SW 1271 (cell line): ENCODE measurements around the gene RAPGEF1.
"Not testable (repeated sequence)": the region's sequence is repeated elsewhere in the genome, so short reads cannot be mapped to it uniquely, and the experiment has no call there.

Source experiments
- DNase-seq, 2 experiments: peaks; one replicate each; lab custom pipeline; 2025; lab: John Stamatoyannopoulos, UW

Gene RAPGEF1

DNA sequence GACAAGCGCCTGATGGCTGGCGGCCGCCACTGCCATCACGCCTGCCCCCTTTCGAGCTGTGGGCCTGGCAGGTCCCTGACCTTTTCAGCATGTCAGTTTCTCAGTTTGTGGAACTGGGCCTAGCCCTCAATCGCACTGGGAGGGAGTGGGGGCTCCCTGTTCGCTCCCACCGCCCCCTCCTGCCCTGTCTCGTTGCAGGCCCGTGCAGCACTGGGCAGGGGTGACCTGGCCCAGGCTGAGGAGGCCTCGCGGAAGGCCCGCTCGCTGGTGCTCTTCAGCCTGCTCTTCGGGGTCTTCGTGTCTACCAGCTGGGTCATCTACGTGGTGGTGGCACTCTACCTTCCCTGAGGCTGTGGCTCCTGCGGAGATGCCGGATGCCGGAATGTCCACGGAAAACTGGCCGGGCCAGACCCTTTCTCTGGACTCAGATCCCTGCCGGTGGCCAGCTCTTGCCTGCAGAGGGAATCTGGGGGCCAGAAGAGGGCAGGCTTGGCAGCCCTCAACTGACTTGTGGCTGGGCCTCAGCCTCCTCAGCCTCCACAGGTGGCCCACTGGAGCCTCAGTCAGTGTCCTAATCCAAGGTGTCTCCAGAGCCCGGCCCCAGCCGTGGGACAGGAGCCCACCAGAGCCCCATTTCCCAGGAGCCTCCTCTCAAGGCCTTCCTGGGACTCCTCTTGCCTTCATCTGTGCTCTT, 181.9 kb downstream of the RAPGEF1 start:
- DNase-seq = no peak

DNA sequence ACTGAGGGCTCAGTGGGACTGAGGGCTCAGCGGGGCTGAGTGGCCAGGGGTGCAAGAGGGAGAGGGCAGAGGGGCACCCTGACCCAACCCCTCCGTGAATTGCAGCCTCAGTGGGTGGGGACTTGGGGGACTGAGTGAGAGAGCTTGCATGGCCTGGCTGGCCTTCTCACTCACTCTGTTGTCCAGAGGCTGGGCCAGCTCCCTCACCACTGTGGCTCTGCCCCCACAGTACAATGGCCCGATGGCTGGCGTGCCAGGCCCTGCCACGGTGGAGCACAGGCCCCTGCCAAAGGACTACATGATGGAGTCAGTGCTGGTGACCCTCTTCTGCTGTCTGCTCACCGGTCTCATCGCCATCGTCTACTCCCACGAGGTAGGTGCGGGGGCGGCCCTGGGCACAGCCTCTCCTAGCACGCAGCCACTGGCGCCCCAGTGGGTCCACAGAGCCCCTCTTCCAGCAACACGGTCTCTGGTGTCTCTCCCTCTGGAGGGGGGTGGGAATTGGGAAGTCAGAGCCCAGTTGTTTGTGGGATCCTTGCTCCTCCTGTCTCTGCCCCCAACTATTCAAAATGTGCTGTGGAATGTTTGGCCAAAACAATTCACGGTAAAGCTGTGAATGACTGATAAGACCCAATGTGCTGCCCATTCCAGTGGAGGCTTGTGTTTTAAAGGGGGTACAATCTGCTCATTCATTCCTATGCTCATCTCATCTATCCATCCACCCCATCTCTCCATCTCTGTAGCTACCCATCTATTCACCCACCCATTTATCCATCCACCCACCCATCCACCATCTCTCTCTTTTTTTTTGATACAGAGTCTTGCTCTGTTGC, 183.8 kb downstream of the RAPGEF1 start:
- DNase-seq = no peak

DNA sequence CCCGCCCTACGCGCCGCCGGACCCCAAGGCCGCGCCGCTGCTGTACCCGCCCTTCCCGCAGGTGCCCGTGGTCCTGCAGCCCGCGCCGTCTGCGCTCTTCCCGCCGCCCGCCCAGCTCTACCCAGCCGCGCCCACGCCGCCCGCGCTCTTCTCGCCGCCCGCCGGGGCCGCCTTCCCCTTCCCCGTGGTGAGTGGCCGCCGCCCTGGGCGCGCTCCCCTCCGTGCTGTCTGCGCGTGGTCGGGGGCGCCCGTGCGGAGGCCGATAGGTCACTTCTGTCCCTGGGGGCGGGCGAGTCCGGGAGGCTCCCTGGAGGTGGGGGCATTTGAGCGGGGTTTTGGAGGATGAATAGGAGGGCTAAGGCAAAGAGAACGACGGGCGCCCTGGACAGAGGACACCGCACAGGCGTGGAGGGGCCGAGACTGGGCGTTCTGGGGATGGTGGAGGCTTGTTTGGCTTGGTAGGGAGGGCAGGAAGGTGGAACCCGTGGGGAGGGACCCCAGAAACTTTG, 185.0 kb downstream of the RAPGEF1 start:
- no peak for DNase-seq

DNA sequence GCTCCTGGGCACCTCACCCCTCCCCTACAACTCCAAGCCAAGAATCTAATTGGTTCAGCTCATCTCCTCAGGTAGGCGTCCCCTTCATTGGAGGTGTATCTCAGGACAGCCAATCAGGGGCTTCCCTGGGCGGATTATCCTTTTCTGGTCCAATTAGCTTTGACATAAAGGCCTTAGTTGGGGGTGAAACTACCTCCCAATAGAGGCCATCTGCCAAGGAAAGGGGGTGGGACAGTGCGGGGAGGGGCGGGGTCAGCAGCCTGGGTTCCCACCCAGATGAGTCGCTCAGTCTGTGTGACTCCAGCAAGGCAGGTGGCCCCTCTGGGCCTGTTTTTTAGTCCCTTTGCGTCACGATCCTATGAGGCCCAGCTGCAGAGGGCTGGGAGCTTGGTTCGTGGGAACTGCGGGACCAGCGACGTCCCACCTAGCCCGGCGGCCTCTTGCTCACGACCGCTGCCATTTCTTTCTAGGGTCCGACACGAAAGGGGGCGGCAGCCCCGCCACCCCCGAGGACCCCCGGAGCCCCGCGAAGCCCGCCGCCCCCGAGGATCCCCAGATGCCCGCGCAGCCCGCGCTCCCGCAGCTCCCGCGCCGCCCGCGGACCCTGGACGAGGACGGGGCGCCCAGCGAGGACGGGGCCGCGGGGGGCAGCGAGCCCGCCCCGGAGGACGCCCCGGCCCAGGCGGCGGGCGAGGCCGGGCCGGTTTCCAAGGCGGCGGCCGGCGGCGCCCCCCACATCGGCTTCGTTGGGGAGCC, 185.6 kb downstream of the RAPGEF1 start:
- no peak for DNase-seq

DNA sequence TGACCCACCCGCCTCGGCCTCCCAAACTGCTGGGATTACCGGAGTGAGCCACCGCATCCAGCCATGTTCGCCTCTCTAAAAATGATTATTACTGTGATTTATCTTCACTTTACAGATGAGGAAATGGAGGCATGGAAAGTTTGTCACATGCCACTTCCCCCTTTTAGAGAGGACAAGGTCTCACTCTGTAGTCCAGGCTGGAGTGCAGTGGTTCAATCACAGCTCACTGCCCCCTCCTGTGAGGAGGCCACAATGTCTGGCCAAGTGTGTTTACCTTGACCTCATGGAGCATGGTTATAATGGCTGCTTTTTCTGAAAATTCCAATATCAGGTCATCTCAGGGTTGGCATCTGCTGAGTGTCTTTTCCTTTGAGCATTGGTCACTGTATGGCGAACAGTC, 187.8 kb downstream of the RAPGEF1 start:
- DNase-seq = no peak

DNA sequence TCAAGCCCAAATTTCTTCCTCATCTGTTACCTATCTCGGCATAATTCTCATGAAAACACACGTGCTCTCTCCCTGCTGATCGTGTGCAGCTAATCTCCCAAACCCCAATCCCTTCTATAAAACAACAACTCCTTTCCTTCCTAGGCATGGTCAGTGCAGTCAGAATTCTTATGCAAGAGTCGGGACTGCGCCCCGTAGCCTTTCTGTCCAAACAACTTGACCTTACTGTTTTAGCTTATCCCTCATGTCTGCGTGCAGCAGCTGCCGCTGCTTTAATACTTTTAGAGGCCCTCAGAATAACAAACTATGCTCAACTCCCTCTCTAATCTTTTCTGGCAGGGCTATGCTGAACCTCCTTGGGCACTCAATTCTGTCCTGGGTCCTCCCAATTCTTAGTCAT, 189.4 kb downstream of the RAPGEF1 start:
- DNase-seq = not testable (repeated sequence)

DNA sequence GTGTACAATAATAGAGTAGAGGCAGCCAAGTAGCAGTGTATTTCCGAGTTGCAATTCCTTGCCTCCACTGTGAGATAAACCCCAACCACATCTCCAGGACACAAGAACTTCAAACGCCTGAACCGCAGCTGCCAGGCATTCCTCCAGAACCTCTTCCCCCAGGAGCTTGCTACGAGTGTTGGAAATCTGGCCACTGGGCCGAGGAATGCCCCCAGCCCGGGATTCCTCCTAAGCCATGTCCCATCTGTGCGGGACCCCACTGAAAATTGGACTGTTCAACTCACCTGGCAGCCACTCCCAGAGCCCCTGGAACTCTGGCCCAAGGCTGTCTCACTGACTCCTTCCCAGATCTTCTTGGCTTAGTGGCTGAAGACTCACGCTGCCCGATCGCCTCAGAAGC, 190.7 kb downstream of the RAPGEF1 start:
- not testable (repeated sequence) for DNase-seq

DNA sequence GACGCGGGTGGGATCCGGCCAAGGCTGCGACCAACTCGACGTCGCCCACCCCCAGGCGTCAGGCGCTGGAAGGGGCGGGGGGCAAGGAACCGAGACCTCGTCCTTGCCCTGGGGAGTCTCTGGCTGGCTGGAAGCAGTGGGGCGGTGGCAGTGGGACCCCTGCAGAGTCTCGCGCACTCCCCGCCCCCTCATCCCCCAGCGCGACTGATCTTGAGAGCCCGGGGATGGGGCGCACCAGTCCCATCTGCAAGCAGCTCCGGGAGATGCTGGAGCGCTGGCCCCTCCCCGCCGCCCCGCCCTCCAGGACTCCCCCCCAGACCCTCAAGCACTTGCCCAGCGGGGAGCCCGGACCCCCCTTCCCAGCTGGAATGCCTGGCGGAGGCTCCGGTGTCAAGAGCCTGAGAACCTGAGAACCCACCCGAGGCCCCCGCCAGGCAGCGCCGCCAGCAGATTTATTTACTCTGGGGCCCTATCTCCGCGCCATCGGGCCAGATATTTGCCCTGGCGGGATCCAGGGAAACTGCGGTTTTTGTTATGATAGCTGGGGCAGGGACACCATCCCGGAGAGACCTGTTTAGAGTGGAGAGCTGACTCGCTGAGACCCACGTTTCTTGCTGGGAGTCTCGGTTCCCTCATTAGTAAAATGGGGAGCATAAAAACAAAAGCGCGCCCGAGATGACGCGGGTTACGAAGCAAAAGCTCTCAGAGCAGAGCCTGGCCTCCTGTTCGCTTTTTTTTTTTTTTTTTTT, 193.4 kb downstream of the RAPGEF1 start:
- no peak for DNase-seq

DNA sequence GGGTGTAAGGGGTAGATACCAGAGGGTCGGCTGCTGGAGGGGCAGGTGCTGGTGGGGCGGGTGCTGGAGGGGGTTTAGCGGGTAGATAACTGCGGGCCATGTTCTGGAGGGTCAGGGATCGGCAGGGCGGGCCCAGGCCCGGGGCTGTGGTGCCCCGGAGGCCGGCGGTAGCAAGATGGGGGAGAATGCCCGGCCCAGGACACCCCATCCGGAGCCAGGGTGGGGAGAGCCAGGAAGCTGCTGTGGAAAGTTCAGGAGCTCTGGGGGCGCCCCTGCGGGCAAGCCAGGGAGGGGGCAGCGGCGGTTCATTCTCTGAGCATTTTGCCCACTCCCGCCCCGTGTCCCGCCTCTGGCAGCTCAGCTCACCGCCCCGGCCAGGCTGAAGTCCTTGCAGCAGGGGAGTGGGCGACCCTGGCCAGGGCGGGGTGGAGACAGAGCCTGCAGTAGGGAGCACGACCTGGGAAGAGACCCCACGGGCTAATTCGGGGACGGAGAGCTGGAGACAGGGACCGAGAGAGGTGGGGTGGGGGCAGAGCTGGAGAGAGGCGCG, 194.0 kb downstream of the RAPGEF1 start:
- no peak for DNase-seq

DNA sequence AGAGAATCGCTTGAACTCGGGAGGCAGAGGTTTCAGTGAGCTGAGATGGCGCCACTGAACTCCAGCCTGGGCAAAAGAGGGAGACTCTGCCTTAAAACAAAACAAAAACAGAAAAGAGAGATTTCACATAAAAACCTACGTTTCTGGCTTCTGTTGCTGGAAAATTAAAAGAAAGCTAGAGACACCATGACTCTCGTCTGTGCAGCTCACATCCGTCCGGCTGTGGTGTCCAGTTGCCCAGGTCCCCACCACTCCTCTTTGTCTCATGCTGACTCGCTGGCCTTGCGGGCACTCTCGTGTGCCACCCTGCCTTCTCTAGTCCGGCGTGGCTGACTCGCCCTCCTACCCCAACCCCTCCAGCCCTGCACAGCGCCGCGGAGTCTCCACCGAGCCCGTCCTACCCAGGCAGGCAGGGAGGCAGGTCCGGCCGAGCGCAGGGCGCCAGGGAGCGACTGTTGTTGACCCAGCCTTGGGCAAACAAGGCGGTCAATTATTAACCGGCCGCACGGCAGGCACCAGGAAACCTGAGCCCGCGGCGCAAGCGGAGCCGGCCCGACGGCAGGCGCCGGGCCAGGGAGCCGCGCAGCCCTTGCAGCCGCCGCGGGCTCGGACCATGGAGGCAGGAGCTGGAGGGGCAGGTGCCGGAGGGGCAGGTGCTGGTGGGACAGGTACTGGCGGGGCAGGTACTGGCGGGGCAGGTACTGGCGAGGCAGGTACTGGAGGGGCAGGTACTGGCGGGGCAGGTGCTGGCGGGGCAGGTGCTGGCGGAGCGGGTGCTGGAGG, 194.7 kb downstream of the RAPGEF1 start, which contains the start of gene PRRT1B:
Gene PRRT1B, plus strand, starts transcription at position 521 of the 783 bp plus-strand sequence. Its CDS starts 93 bp downstream, at position 614.
- no peak for DNase-seq

DNA sequence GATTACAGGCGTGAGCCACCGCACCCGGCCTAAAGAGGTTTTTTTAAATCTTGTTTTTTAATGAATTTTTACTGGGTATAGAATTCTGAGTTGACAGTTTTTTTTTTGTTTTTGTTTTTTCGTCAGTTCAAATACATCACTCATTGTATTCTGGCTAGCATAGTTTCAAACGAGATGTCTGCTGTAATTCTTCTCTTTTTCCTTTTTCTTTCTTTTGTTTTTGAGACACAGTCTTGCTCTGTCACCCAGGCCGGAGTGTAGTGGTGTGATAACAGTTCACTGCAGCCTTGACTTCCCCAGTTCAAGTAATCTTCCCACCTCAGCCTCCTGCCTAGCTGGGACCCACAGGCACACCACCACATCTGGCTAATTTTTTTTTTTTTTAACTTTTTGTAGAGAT, 196.7 kb downstream of the RAPGEF1 start:
- no peak for DNase-seq

DNA sequence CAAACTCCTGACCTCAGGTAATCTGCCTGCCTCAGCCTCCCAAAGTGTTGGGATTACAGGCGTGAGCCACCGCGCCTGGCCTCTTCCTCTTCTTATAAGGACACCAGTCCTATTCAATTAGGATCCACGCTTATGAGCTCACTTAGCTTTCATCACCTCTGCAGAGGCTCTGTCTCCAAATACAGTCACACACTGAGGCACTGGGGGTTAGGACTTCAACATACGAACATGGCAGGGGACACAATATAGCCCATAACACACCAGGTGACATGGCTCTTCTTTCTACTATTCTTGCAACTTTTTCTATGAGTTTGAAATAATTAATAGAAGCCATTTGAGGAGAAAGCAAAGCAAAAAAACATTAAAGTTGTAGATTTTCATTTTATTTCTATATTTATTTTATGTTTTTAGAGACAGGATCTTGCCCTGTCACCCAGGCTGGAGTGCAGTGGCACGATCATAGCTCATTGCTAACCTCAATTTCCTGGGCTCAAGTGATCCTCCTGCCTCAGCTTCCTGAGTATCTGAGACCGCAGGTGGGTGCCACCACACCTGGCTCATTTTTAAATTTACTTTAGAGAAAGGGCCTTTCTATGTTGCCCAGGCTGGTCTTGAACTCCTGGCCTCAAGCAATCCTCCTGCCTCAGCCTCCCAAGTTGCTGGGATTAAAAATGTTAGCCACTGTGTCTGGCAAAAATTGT, 200.5 kb downstream of the RAPGEF1 start:
- no peak for DNase-seq

DNA sequence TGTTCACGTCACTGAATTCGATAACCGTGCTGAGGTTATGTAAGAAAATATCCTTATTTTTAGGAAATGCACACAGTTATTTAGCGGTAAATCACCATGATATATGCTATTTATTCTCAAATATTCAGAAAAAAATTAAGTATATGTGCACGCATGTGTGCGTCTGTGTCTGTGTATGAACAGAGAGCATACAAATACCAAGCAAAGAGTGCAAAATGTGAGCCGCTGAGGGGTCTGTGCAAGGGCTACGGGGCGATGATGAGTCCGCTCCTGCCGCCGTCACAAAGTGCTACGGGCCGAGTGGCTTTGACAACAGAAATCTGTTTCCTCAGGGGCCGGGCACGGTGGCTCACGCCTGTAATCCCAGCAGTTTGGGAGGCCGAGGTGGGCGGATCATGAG, 201.9 kb downstream of the RAPGEF1 start:
- no peak for DNase-seq

DNA sequence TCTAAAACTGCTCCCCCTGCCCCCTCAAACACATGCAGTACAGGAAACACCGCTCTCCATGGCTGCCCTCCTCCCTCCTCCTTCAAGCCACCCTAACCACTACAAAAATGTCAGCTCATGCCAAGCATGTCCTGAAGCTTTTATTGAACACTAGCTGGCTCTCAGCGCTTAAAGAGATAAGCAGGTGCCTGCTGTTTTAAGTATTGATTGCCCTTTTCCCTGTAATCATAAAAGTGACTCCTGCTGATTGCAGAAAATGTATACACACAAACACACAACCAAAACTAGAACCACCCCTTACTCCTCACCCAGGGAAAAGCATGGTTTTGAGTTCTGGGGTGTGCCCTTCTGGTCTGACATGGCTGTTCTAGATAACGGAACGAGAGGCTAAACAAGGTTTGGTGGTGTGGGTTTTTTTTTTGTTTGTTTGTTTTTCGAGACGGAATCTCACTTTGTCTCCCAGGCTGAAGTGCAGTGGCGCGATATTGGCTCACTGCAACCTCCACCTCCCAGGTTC, 205.1 kb downstream of the RAPGEF1 start:
- no peak for DNase-seq

DNA sequence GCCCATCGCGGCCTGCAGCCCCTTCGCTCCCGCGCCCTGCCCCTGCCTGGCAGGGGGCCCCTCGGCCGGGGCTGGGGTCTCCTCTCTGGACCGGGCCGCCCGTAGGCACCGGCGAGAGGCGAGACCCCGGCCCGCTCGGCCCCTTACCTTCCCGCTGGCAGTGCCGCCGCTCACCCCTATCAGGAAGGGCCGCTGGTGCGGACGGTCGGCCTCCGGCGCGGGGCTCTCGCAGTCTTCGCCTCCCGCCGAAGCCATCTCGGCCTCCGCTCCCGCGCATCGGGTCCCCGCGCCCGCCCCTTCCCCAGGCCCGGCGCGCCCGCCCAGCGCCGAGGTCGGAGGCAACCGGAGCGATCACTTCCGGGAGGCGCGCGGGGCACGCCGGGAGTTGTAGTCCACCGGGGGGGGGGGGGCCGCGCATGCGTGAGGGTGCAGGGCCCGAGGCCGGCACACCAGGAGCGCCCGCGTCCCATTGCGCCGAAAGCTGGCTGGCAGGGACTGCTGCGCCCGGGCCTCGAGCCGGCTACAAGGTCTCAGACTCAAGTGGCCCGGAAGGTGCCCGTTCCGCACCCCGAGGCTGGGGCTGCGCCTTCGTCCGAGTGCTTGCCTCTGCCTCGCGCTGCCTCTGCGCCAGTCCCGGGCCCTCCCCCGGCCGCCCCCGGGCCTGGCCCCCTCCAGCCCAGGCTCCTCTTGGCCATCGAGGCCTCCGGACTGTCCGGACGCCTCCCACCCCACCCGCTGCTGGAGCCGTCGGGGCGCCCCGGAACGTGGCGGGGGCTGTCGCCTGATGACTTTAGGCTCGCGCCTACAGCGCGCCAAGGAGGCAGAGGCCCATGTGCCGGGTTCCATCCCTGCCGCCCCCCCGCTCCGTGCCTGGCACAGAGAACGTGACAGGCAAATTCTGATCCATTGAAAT, 208.7 kb downstream of the RAPGEF1 start, which contains the start of gene UCK1:
Gene UCK1, minus strand, starts transcription at position 344 of the 913 bp plus-strand sequence. Its CDS starts 89 bp downstream, at position 255.
- DNase-seq = peak; percentile 49 to 74

DNA sequence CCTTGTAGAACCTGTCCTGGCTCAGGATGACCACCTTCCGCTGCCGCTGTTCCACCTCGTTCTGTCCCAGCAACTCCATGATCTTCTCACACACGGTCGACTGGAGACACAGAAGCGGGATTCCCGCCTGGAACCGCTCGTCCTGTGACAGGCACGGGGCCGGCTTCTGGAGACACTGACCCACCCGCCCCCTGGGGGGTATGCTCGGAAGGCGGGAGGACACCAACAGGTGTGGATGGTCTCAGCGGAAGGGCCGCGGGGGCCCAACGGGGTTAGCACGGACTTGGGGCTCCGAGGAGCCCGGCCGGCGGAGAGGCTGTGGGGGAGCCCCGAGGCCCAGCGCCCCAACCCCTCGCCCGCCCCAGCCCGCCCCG, 209.3 kb downstream of the RAPGEF1 start:
- DNase-seq = peak; percentile 18 to 25

DNA sequence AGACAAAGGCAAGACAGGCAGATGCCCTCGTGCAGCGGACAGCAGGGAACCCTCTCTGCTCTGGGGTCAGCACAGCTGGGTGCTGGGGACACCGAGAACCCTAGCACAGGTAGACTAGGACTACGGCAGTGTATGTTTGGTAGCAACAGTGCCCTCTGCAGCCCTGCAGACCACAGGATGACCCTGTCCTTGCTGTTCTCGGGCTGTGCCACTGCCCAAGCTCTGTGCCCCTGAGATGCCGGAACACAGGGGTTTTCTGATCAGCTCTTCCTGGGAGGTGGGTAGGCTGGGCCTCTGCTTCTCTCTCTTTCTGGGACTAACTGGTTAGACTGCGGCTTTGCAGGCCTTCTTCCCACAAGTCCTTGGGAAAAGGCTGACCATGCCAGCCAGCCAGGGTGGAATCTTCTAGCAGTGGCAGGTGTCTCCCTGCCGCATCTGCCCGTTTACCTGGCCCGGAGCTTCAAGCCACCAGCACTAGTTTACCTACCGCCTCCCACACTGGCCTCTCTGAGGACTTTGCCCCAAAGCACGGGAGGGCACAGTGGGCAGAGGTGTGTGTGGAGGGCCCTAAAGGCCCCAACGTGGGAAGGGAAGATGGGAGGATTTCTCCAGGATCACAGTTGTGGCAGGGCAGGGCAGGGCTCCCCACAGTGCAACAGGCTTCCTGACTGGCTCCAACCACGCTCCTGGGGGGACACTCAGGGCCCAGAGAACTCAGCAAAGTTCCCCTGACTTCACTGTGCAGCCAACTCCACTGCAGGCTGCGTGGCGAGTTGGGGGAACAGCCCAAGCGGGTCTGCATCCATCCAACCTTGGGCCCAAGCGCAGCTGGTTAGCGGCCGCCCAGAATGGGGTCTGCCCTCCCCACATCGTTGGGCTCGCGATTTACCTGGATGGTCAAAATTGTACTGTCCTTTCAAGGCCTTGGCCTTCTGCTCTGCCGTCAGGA, 210.0 kb downstream of the RAPGEF1 start:
- no peak for DNase-seq
